Esophagus muscularis mucosa (tissue), 4 donors: ENCODE results near the gene LKAAEAR1. TPM values are rescaled to one million over a fixed set of nuclear protein-coding genes. Genes with fewer than 3 reads are reported as not detected.
A peak's percentile ranks its signal among the peaks of the same experiment; 100 is the strongest.

ENCODE experiments used
- DNase-seq: peaks from one replicate; pipeline ENCODE4 v3.0.0-alpha.2; 2017; ENCODE audit errors: extremely low spot score
- H3K27ac ChIP-seq, 4 donors: fragments of 200-600 bp; sonication (generic); replicated peaks in 1 of 4; 1 replicate in 3 of 4; 2 replicates in 1 of 4; pipeline ENCODE4 v1.5.1; 2016 to 2019; ENCODE audit warnings: mild to moderate bottlenecking in 1 of 4
- H3K27me3 ChIP-seq, 4 donors: fragments of 200-600 bp; sonication (generic); one replicate each; pipeline versions ENCODE4 v1.5.1 to v1.6.0; 2016 to 2019
- H3K36me3 ChIP-seq, 4 donors: fragments of 200-600 bp; sonication (generic); one replicate each; pipeline ENCODE4 v1.5.1; 2016 to 2019
- H3K4me1 ChIP-seq, 4 donors: fragments of 200-600 bp; sonication (generic); one replicate each; pipeline ENCODE4 v1.5.1; 2016 to 2019
- H3K4me3 ChIP-seq, 4 donors: fragments of 200-600 bp; sonication (generic); 1 replicate in 2 of 4; 2 replicates in 2 of 4; pipeline ENCODE4 v1.5.1; 2016 to 2019; ENCODE audit warnings: mild to moderate bottlenecking in 4 of 4, moderate library complexity in 1 of 4
- H3K9me3 ChIP-seq, 4 donors: fragments of 200-600 bp; sonication (generic); 1 replicate in 3 of 4; 2 replicates in 1 of 4; pipeline ENCODE4 v1.5.1; 2016 to 2019
- CTCF ChIP-seq, 3 experiments: fragments of 200-600 bp in 2 of 3; fragments of 450-650 bp in 1 of 3; sonication (generic) in 2 of 3; IDR thresholded peaks; one replicate each; pipeline ENCODE4 v1.5.1; 2017 to 2019; ENCODE audit warnings: antibody characterized with exemption in 3 of 3, mild to moderate bottlenecking in 2 of 3, moderate library complexity in 1 of 3
- EP300 ChIP-seq: sonication (generic); formaldehyde crosslinking; IDR thresholded peaks from one replicate; pipeline ENCODE4 v1.6.1; 2017; ENCODE audit warnings: antibody characterized with exemption
- POLR2A ChIP-seq: fragments of 450-650 bp; IDR thresholded peaks from one replicate; pipeline ENCODE4 v1.6.1; 2017; ENCODE audit warnings: antibody characterized with exemption, moderate library complexity, mild to moderate bottlenecking, low read depth
- POLR2AphosphoS5 ChIP-seq, 2 donors: sonication (generic); formaldehyde crosslinking; IDR thresholded peaks; one replicate each; pipeline ENCODE4 v1.6.1; 2017; ENCODE audit warnings: antibody characterized with exemption in 2 of 2
- WGBS: methylation state at CpG from one replicate; pipeline ENCODE4 v1.1.5; 2018; 5-methylcytosine and 5-hydroxymethylcytosine counted together
- intact Hi-C: fragments of 100-400 bp; cut with DNase I; formaldehyde crosslinking; loops from one replicate; pipeline ENCODE4 v1.15.1; 2023
- total RNA-seq, 4 donors: library from RNA; depleted of rRNA; stranded (reverse); fragments of >200 nt; gene quantifications; one replicate each; pipeline versions ENCODE4 v1.1.0 to v1.2.1, GENCODE V29; 2016

LKAAEAR1 gene
- total RNA-seq, 4 donors from 2014 or later, result not detected

- H3K27ac ChIP-seq, result peak overlapping the region; percentile 42 to 76 (median 72)
- DNase-seq, result no peak
- intact Hi-C loops, result no loop called here
- H3K9me3 ChIP-seq, result no peaks in the 10 kb centered on the region
- peak; percentile 60 to 92 (median 64) for TF ChIP-seq CTCF (IDR thresholded peaks at IDR 0.05)
- no peak for TF ChIP-seq EP300
- peaks cover 0 to 54% (median 4%) of the 10 kb centered on the region in 4 donors for H3K27me3 ChIP-seq
- no peaks in the 10 kb centered on the region for H3K36me3 ChIP-seq
- peaks cover 28 to 48% (median 43%) of the 10 kb centered on the region in 4 donors for H3K4me1 ChIP-seq
- 60% methylated on average over 16 of the region's 33 CpGs for WGBS
- H3K4me3 ChIP-seq, result peak overlapping the region; percentile 14 to 45 (median 16)
Measured at GRCh38 chr20:64057628-64058498, 26.3 kb downstream of the LKAAEAR1 start.

- Histone ChIP-seq H3K4me3 (peak overlapping the region; percentile 14 to 45 (median 16)), H3K4me1 (peaks cover 27 to 49% (median 44%) of the 10 kb centered on the region in 4 donors), H3K27ac (peak overlapping the region; percentile 42 to 76 (median 72)), H3K9me3 (no peaks in the 10 kb centered on the region), H3K36me3 (no peaks in the 10 kb centered on the region), H3K27me3 (peaks cover 0 to 62% (median 6%) of the 10 kb centered on the region in 4 donors)
- intact Hi-C loops, result no loop called here
- DNase-seq, result no peak
- 55% methylated on average over 26 of the region's 39 CpGs for WGBS
- TF ChIP-seq CTCF (IDR thresholded peaks at IDR 0.05) (no peak), POLR2AphosphoS5 (IDR thresholded peaks at IDR 0.05) (peak in 1 of 2 donors; percentile 22), EP300 (no peak)
Measured at GRCh38 chr20:64056889-64057627, 27.1 kb downstream of the LKAAEAR1 start.

GRCh38 chr20:64056639-64056888 lies 27.6 kb downstream of the LKAAEAR1 start:
- H3K4me1 ChIP-seq, result peaks cover 27 to 48% (median 44%) of the 10 kb centered on the region in 4 donors
- H3K27me3 ChIP-seq, result peaks cover 0 to 67% (median 8%) of the 10 kb centered on the region in 4 donors
- DNase-seq, result no peak
- no peaks in the 10 kb centered on the region for H3K9me3 ChIP-seq
- 33% methylated on average over 7 of the region's 7 CpGs for WGBS
- peak overlapping the region in 1 of 4 donors; percentile 45 for H3K4me3 ChIP-seq
- H3K27ac ChIP-seq, result peak overlapping the region; percentile 42 to 76 (median 72)
- no peaks in the 10 kb centered on the region for H3K36me3 ChIP-seq
- no peak for TF ChIP-seq POLR2A
- TF ChIP-seq CTCF (IDR thresholded peaks at IDR 0.05), result no peak
- TF ChIP-seq EP300, result no peak
- TF ChIP-seq POLR2AphosphoS5 (IDR thresholded peaks at IDR 0.05), result no peak
- intact Hi-C loops, result no loop called here

- WGBS, result 30% methylated on average over 6 of the region's 22 CpGs
Measured at GRCh38 chr20:64055893-64056638, 28.1 kb downstream of the LKAAEAR1 start.

More at GRCh38 chr20:64055893-64056638, 28.1 kb downstream of the LKAAEAR1 start:
- H3K4me1 ChIP-seq, result peaks cover 27 to 48% (median 44%) of the 10 kb centered on the region in 4 donors
- H3K27ac ChIP-seq, result peak overlapping the region; percentile 42 to 76 (median 72)
- H3K27me3 ChIP-seq, result peaks cover 0 to 72% (median 10%) of the 10 kb centered on the region in 4 donors
- H3K9me3 ChIP-seq, result no peaks in the 10 kb centered on the region
- H3K36me3 ChIP-seq, result no peaks in the 10 kb centered on the region
- intact Hi-C loops, result no loop called here
- peak overlapping the region in 1 of 4 donors; percentile 29 for H3K4me3 ChIP-seq
- DNase-seq, result no peak
- TF ChIP-seq POLR2A, result no peak
- TF ChIP-seq POLR2AphosphoS5 (IDR thresholded peaks at IDR 0.05), result peak in 1 of 2 donors; percentile 41
- no peak for TF ChIP-seq EP300
- TF ChIP-seq CTCF (IDR thresholded peaks at IDR 0.05), result no peak
